Hepatocyte (in vitro differentiated cells): ENCODE results near the gene ERBB4.

Source experiments
- CTCF ChIP-seq: fragments of 200-600 bp; sonication (generic); IDR thresholded peaks from 2 replicates; pipeline ENCODE4 v1.5.1; 2016; ENCODE audit warnings: antibody characterized with exemption, mild to moderate bottlenecking; ENCODE audit not compliant: poor library complexity
- EZH2 ChIP-seq: fragments of 200-600 bp; sonication (generic); IDR thresholded peaks from 2 replicates; pipeline ENCODE4 v1.6.1; 2016; ENCODE audit warnings: antibody characterized with exemption, mild to moderate bottlenecking, borderline replicate concordance
- EZH2phosphoT487 ChIP-seq: fragments of 200-600 bp; sonication (generic); IDR thresholded peaks from one replicate; pipeline ENCODE4 v1.6.1; 2018; ENCODE audit warnings: antibody characterized with exemption, mild to moderate bottlenecking, low read depth, moderate library complexity; ENCODE audit not compliant: unreplicated experiment, severe bottlenecking

GRCh38 chr2:212089873-212090272 is 448.7 kb downstream of the ERBB4 start:
- no peak for TF ChIP-seq CTCF
- TF ChIP-seq EZH2phosphoT487, result no peak
- TF ChIP-seq EZH2, result no peak
